Calu3 (cell line): ENCODE results near the gene HMOX2. TPM values are rescaled to one million over a fixed set of nuclear protein-coding genes. Genes with fewer than 3 reads are reported as not detected.

ENCODE experiments used
- BruUV-seq: library from RNA; stranded (reverse); fragments of 400-500 nt; replicated peaks from 2 replicates; lab custom pipeline; 2021; lab: Mats Ljungman, UMichigan
- CTCF ChIA-PET: fragments of 300-600 bp; sonication (Branson Sonifier 250); formaldehyde crosslinking; loops from one replicate; lab custom pipeline; 2022; ENCODE audit warnings: antibody characterized with exemption; lab: Charles Lee
- DNase-seq: peaks from one replicate; pipeline ENCODE4 v3.0.0; 2022
- H3K27ac Mint-ChIP-seq: one replicate; pipeline ENCODE4 v1.8.0; 2022; ENCODE audit warnings: mixed read lengths; ENCODE audit not compliant: unreplicated experiment
- H3K27me3 Mint-ChIP-seq: one replicate; pipeline ENCODE4 v1.8.0; 2022; ENCODE audit warnings: mixed read lengths; ENCODE audit not compliant: unreplicated experiment
- H3K36me3 Mint-ChIP-seq: one replicate; pipeline ENCODE4 v1.8.0; 2022; ENCODE audit warnings: mild to moderate bottlenecking, moderate library complexity, mixed read lengths; ENCODE audit not compliant: insufficient read depth, unreplicated experiment
- H3K4me1 Mint-ChIP-seq: one replicate; pipeline ENCODE4 v1.8.0; 2022; ENCODE audit warnings: mild to moderate bottlenecking, low read depth, mixed read lengths; ENCODE audit not compliant: unreplicated experiment
- H3K4me3 Mint-ChIP-seq: one replicate; pipeline ENCODE4 v1.8.0; 2022; ENCODE audit warnings: mild to moderate bottlenecking, low read depth, moderate library complexity, mixed read lengths; ENCODE audit not compliant: unreplicated experiment
- H3K9me3 Mint-ChIP-seq: one replicate; pipeline ENCODE4 v1.8.0; 2022; ENCODE audit warnings: low read depth, mixed read lengths; ENCODE audit not compliant: unreplicated experiment
- intact Hi-C: fragments of 100-400 bp; cut with micrococcal nuclease; formaldehyde crosslinking; loops from one replicate; pipeline ENCODE4 v1.10.0; 2022; ENCODE audit not compliant: unreplicated experiment
- total RNA-seq: library from RNA; stranded (reverse); gene quantifications from 2 replicates; pipeline ENCODE4 v1.2.3, GENCODE V29; 2022
- TF ChIP-seq, protein P1 (sequence below): fragments of 200-600 bp; IDR thresholded peaks from one replicate; pipeline ENCODE4 v1.8.0; 2022; ENCODE audit warnings: antibody characterized with exemption; ENCODE audit not compliant: unreplicated experiment

The HMOX2 gene
- total RNA-seq, 1 experiment from 2014 or later = 79.2 TPM

- no TSS peak for BruUV-seq
- H3K27ac Mint-ChIP-seq = no peak overlapping the region
- no peaks in the 10 kb centered on the region for H3K4me1 Mint-ChIP-seq
- CTCF ChIA-PET = no interaction called here
- no peaks in the 10 kb centered on the region for H3K9me3 Mint-ChIP-seq
- no peaks in the 10 kb centered on the region for H3K36me3 Mint-ChIP-seq
- DNase-seq = no peak
- H3K27me3 Mint-ChIP-seq = peaks cover 88% of the 10 kb centered on the region
- H3K4me3 Mint-ChIP-seq = no peak overlapping the region
- TF ChIP-seq, protein P1, sequence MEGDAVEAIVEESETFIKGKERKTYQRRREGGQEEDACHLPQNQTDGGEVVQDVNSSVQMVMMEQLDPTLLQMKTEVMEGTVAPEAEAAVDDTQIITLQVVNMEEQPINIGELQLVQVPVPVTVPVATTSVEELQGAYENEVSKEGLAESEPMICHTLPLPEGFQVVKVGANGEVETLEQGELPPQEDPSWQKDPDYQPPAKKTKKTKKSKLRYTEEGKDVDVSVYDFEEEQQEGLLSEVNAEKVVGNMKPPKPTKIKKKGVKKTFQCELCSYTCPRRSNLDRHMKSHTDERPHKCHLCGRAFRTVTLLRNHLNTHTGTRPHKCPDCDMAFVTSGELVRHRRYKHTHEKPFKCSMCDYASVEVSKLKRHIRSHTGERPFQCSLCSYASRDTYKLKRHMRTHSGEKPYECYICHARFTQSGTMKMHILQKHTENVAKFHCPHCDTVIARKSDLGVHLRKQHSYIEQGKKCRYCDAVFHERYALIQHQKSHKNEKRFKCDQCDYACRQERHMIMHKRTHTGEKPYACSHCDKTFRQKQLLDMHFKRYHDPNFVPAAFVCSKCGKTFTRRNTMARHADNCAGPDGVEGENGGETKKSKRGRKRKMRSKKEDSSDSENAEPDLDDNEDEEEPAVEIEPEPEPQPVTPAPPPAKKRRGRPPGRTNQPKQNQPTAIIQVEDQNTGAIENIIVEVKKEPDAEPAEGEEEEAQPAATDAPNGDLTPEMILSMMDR = no peak
- intact Hi-C loops = no loop called here
Measured at GRCh38 chr16:4557973-4558372, 81.8 kb downstream of the HMOX2 start.

Other genes with a start within 250 kb of the HMOX2 start
- gene SRL, start 234.3 kb upstream of the HMOX2 start, total RNA-seq = 0.12 TPM in 1 of 2 replicates, not detected in the other
- 31.4 and 31.9 TPM in 2 replicates for gene TFAP4, start 203.4 kb upstream of the HMOX2 start, total RNA-seq
- 22.1 and 24.5 TPM in 2 replicates for gene GLIS2, start 160.3 kb upstream of the HMOX2 start, total RNA-seq
- 72.7 and 85.3 TPM in 2 replicates for gene PAM16, start 125.1 kb upstream of the HMOX2 start, total RNA-seq
- gene VASN, start 104.5 kb upstream of the HMOX2 start, total RNA-seq = 18.1 and 22.4 TPM in 2 replicates
- gene CORO7, start 59.8 kb upstream of the HMOX2 start, total RNA-seq = 49.7 and 51.0 TPM in 2 replicates
- 93.1 and 99.2 TPM in 2 replicates for gene DNAJA3, start 50.5 kb upstream of the HMOX2 start, total RNA-seq
- gene NMRAL1, start 1.8 kb upstream of the HMOX2 start, total RNA-seq = 101 and 118 TPM in 2 replicates
- gene CDIP1, start 62.4 kb downstream of the HMOX2 start, total RNA-seq = 6.2 and 7.9 TPM in 2 replicates
- not detected in 2 replicates for gene C16orf96, start 79.9 kb downstream of the HMOX2 start, total RNA-seq
- gene UBALD1, start 138.5 kb downstream of the HMOX2 start, total RNA-seq = 54.4 and 55.6 TPM in 2 replicates
- gene MGRN1, start 148.4 kb downstream of the HMOX2 start, total RNA-seq = 105 and 114 TPM in 2 replicates
- gene NUDT16L1, start 217.2 kb downstream of the HMOX2 start, total RNA-seq = 30.6 and 32.6 TPM in 2 replicates